ENCODE measurements around the gene MAP2K7.

GRCh38 chr19:7879111-7879807 lies 24.4 kb upstream of the MAP2K7 start:
- no peak for TF ChIP-seq CTCF (optimal IDR thresholded peaks at IDR 0.05 in 1 of 3, IDR thresholded peaks at IDR 0.05 in 1 of 3, conservative IDR thresholded peaks at IDR 0.05 in 1 of 3; ENCODE audit: extremely low read depth in 1 of 3, insufficient read depth in 2 of 3, low read length in 3 of 3)
- no peak for TF ChIP-seq EZH2 (IDR thresholded peaks at IDR 0.05; ENCODE audit: low read length)
